ENCODE results near the gene STAM2. TPM values are rescaled to one million over a fixed set of nuclear protein-coding genes. Genes with fewer than 3 reads are reported as not detected.
"Not testable (repeated sequence)": the region's sequence is repeated elsewhere in the genome, so short reads cannot be mapped to it uniquely, and the experiment has no call there.

The STAM2 gene
- total RNA-seq, 1 experiment from 2014 or later: 14.2 TPM

GRCh38 chr2:152161598-152161997, 14.0 kb downstream of the STAM2 start:
- no peak overlapping the region for H3K14ac ChIP-seq (ENCODE audit: insufficient read depth, low read length)

GRCh38 chr2:152160378-152160777, 15.2 kb downstream of the STAM2 start:
- not testable (repeated sequence) for H3K27ac Mint-ChIP-seq; H2BK15ac ChIP-seq (ENCODE audit: low read depth, low read length); H2BK5ac ChIP-seq (ENCODE audit: insufficient read length, low read length); H3K27ac ChIP-seq (ENCODE audit: insufficient read length, low read depth, low read length); H2AFZ ChIP-seq (ENCODE audit: low read length); H3K56ac ChIP-seq (ENCODE audit: insufficient read length, low read depth, low read length); H2BK120ac ChIP-seq (ENCODE audit: low read depth, low read length, poor library complexity, severe bottlenecking); H3K4ac ChIP-seq (ENCODE audit: low read depth, low read length); H3K18ac ChIP-seq (ENCODE audit: insufficient read length, low read depth, low read length); H3K27me3 ChIP-seq (ENCODE audit: insufficient read depth, low read length); H3K27me3 Mint-ChIP-seq (ENCODE audit: low read depth); H3T11ph ChIP-seq (ENCODE audit: low read length); H4K5ac ChIP-seq (ENCODE audit: insufficient read length, low read depth, low read length); H3K4me3 Mint-ChIP-seq; H3K79me2 ChIP-seq (ENCODE audit: insufficient read depth, low read length); H4K91ac ChIP-seq (ENCODE audit: insufficient read length, low read depth, low read length); H3K14ac ChIP-seq (ENCODE audit: insufficient read depth, low read length); H2AK5ac ChIP-seq (ENCODE audit: insufficient read length, low read length); H3K9ac ChIP-seq (ENCODE audit: extremely low read depth, insufficient read length, low read length); H3K23me2 ChIP-seq (ENCODE audit: insufficient read length, low read depth, low read length, poor library complexity, severe bottlenecking); H4K8ac ChIP-seq (replicated peaks; ENCODE audit: insufficient read length, low read depth, low read length); H2BK12ac ChIP-seq (ENCODE audit: insufficient read length, low read depth, low read length); H3K9me3 ChIP-seq (ENCODE audit: control insufficient read depth, low read depth, low read length); H3K79me1 ChIP-seq (ENCODE audit: insufficient read depth, low read depth, low read length, poor library complexity, severe bottlenecking); DNase-seq; H3K4me1 Mint-ChIP-seq; H2BK20ac ChIP-seq (ENCODE audit: low read depth, low read length, poor library complexity, severe bottlenecking); H3K4me1 ChIP-seq (ENCODE audit: insufficient read depth, low read length); H4K20me1 ChIP-seq (ENCODE audit: control insufficient read depth, insufficient read depth, insufficient read length); H3K23ac ChIP-seq (ENCODE audit: insufficient read length, low read depth, low read length); H3K4me2 ChIP-seq (ENCODE audit: insufficient read depth, insufficient read length, low read length)
- peaks cover 24 to 35% of the 10 kb centered on the region in 2 experiments for H3K9me3 Mint-ChIP-seq
- no CpG with 5 or more reads among the region's 31 CpGs for WGBS (ENCODE audit: extremely low coverage, insufficient read length, low lambda C conversion rate)
- peaks cover 18 to 39% (median 36%) of the 10 kb centered on the region in 3 experiments for H3K36me3 Mint-ChIP-seq (ENCODE audit: insufficient read depth in 1 of 3, low read depth in 3 of 3)

More at GRCh38 chr2:152161598-152161997, 14.0 kb downstream of the STAM2 start:
- peaks cover 18 to 39% (median 36%) of the 10 kb centered on the region in 3 experiments for H3K36me3 Mint-ChIP-seq (ENCODE audit: insufficient read depth in 1 of 3, low read depth in 3 of 3)
- Histone ChIP-seq H3K23ac (ENCODE audit: insufficient read length, low read depth, low read length) (no peak overlapping the region), H3K23me2 (ENCODE audit: insufficient read length, low read depth, low read length, poor library complexity, severe bottlenecking) (no peaks in the 10 kb centered on the region), H3K9me3 (ENCODE audit: control insufficient read depth, low read depth, low read length) (no peaks in the 10 kb centered on the region), H2BK120ac (ENCODE audit: low read depth, low read length, poor library complexity, severe bottlenecking) (no peak overlapping the region), H2BK20ac (ENCODE audit: low read depth, low read length, poor library complexity, severe bottlenecking) (no peak overlapping the region), H4K5ac (ENCODE audit: insufficient read length, low read depth, low read length) (no peak overlapping the region), H4K91ac (ENCODE audit: insufficient read length, low read depth, low read length) (no peak overlapping the region), H3T11ph (ENCODE audit: low read length) (no peak overlapping the region), H3K4ac (ENCODE audit: low read depth, low read length) (no peak overlapping the region), H3K27ac (ENCODE audit: insufficient read length, low read depth, low read length) (no peak overlapping the region), H2AFZ (ENCODE audit: low read length) (no peak overlapping the region), H3K79me2 (ENCODE audit: insufficient read depth, low read length) (no peaks in the 10 kb centered on the region), H3K56ac (ENCODE audit: insufficient read length, low read depth, low read length) (no peak overlapping the region), H4K20me1 (ENCODE audit: control insufficient read depth, insufficient read depth, insufficient read length) (no peaks in the 10 kb centered on the region), H3K79me1 (ENCODE audit: insufficient read depth, low read depth, low read length, poor library complexity, severe bottlenecking) (no peaks in the 10 kb centered on the region), H4K8ac (replicated peaks; ENCODE audit: insufficient read length, low read depth, low read length) (no peak overlapping the region), H3K18ac (ENCODE audit: insufficient read length, low read depth, low read length) (no peak overlapping the region), H2BK5ac (ENCODE audit: insufficient read length, low read length) (no peak overlapping the region), H3K4me2 (ENCODE audit: insufficient read depth, insufficient read length, low read length) (no peak overlapping the region), H3K27me3 (ENCODE audit: insufficient read depth, low read length) (no peaks in the 10 kb centered on the region), H2AK5ac (ENCODE audit: insufficient read length, low read length) (no peak overlapping the region), H2BK12ac (ENCODE audit: insufficient read length, low read depth, low read length) (no peak overlapping the region), H3K4me1 (ENCODE audit: insufficient read depth, low read length) (no peaks in the 10 kb centered on the region), H3K9ac (ENCODE audit: extremely low read depth, insufficient read length, low read length) (no peak overlapping the region), H2BK15ac (ENCODE audit: low read depth, low read length) (no peak overlapping the region)
- H3K27me3 Mint-ChIP-seq (ENCODE audit: low read depth): peaks cover 2% of the 10 kb centered on the region; the same call in 1 of the 2 replicates
- peaks cover 24 to 35% of the 10 kb centered on the region in 2 experiments for H3K9me3 Mint-ChIP-seq
- TF ChIP-seq CTCF (conservative IDR thresholded peaks at IDR 0.05): no peak
- WGBS (ENCODE audit: extremely low coverage, insufficient read length, low lambda C conversion rate): no CpG with 5 or more reads among the region's 4 CpGs
- H3K27ac Mint-ChIP-seq: no peak overlapping the region
- H3K4me1 Mint-ChIP-seq: peaks cover 4 to 5% of the 10 kb centered on the region in 2 experiments
- no peak for DNase-seq
- H3K4me3 Mint-ChIP-seq: no peak overlapping the region

Measured in H9 (cell line).